IPS DF 6.9 (cell line): ENCODE results near the gene TLN1.
A peak's percentile ranks its signal among the peaks of the same experiment; 100 is the strongest.

Experiments
- DNase-seq: peaks from one replicate; pipeline ENCODE4 v3.0.0-alpha.2; 2013; ENCODE audit warnings: low read depth, low spot score
- H3K27ac ChIP-seq: one replicate; pipeline ENCODE4 v1.5.1; 2013; ENCODE audit warnings: low read length, control low read depth
- H3K27me3 ChIP-seq: 2 replicates; pipeline ENCODE4 v1.6.1; 2013; ENCODE audit warnings: mild to moderate bottlenecking, low read length; ENCODE audit not compliant: control insufficient read depth, insufficient read depth
- H3K36me3 ChIP-seq: 2 replicates; pipeline ENCODE4 v1.6.1; 2013; ENCODE audit warnings: low read length; ENCODE audit not compliant: control insufficient read depth, insufficient read depth
- H3K4me1 ChIP-seq: 2 replicates; pipeline ENCODE4 v1.6.1; 2013; ENCODE audit warnings: low read length; ENCODE audit not compliant: control insufficient read depth, insufficient read depth
- H3K4me3 ChIP-seq: 2 replicates; pipeline ENCODE4 v1.5.1; 2013; ENCODE audit warnings: mild to moderate bottlenecking, low read length
- H3K9me3 ChIP-seq: 2 replicates; pipeline ENCODE4 v1.6.1; 2013; ENCODE audit warnings: low read length, inconsistent platforms; ENCODE audit not compliant: control insufficient read depth, insufficient read depth
- WGBS: extraction: QIAGEN DNeasy Blood & Tissue Kit; methylation state at CpG from one replicate; pipeline ENCODE4 v1.1.7; 2013; ENCODE audit warnings: mixed read lengths, missing lambda C conversion rate; ENCODE audit not compliant: insufficient read length, insufficient coverage; 5-methylcytosine and 5-hydroxymethylcytosine counted together

Gene TLN1

DNA sequence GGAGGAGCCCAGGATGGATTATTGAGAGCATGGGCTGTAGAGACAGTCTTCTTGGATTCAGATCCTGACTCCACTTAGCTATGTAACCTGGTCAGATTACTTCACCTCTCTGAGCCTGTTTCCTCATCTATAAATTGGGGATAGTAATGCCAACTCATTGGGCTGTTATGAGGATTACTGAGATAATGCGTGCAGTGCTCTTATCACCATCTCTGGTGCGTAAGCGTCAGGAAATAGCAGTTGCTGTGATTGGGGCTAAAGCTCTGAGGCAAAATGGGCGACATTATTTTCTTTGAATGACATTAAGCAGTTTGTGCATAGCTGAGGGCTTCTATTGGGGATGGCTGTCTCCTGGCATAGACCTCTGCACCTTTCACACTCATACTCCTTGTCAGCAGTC is 23.1 kb upstream of the TLN1 start:
- DNase-seq, result no peak
- Histone ChIP-seq H3K27me3 (no peaks in the 10 kb centered on the region), H3K36me3 (peaks cover 3% of the 10 kb centered on the region), H3K27ac (no peak overlapping the region), H3K4me3 (no peak overlapping the region), H3K9me3 (no peaks in the 10 kb centered on the region), H3K4me1 (no peaks in the 10 kb centered on the region; the same call in 1 of the 2 replicates)
- WGBS, result no CpG with 5 or more reads among the region's 4 CpGs

DNA sequence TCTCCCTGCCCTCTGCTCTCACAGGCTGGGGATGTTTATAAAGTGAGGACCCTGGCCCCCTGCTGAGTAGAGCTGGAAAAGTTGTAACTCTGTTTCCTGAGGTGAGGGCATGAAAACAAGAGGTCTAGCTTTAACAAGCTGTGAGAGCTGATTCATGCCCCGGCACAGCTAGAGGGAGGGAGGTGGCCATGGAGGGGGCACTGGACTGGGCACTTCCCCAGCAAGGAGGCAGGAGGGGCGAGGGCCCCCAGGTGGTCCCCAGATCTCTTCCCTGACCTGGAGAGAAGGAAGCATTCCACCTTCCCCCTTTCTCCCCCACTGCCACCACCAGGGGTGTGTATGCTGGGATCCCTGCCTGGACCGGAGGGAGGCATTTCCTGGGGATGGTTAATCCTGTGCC is 22.3 kb upstream of the TLN1 start, which contains the start of gene MSMP:
TSS of gene MSMP (minus strand) at position 13 of the 400 bp plus-strand sequence. CDS start 147 bp downstream, outside the sequence.
- Histone ChIP-seq H3K36me3 (peaks cover 3% of the 10 kb centered on the region), H3K9me3 (no peaks in the 10 kb centered on the region), H3K4me3 (no peak within 1 kb of the TSS), H3K4me1 (no peaks in the 10 kb centered on the region; the same call in 1 of the 2 replicates), H3K27me3 (no peaks in the 10 kb centered on the region), H3K27ac (no peak within 1 kb of the TSS)
- WGBS, result no CpG with 5 or more reads among the region's 3 CpGs
- no peak for DNase-seq

DNA sequence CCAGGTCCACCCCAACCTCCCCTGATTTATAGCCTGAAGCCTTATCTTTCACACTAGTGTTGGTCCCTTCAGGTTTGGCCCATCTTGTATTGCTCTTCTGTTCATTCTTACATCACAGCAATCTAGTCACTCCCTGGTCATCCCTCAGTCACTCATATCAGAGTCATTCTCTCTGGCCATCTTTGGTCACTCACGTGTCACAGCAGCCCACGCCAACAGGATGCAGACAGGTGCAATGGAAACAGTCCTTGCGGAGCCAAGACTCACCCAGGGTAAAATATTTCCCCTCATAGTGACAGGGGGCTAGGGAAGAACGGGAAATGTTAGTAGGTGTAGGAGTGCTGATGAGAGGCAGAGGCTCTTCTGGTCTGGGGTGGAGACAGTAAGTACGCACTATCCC is 21.5 kb upstream of the TLN1 start:
- peaks cover 3% of the 10 kb centered on the region for H3K36me3 ChIP-seq
- H3K4me1 ChIP-seq, result no peaks in the 10 kb centered on the region; the same call in 1 of the 2 replicates
- no CpG with 5 or more reads among the region's 5 CpGs for WGBS
- DNase-seq, result no peak
- no peak overlapping the region for H3K27ac ChIP-seq
- H3K4me3 ChIP-seq, result no peak overlapping the region
- no peaks in the 10 kb centered on the region for H3K27me3 ChIP-seq
- H3K9me3 ChIP-seq, result no peaks in the 10 kb centered on the region

DNA sequence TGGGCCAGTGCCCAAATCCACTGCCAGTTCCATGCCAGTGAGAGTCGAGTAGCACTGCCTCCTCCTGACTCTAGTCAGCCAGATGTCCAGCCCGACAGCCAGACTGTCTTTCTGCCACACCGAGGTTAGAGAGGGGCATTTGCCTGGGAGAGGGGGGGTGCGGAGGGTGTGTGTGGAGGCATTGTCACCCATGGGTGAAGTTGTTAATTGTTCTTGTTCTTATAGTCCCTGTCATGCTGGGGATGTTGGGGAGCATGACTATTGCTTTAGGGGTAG is 18.2 kb upstream of the TLN1 start:
- DNase-seq, result no peak
- Histone ChIP-seq H3K4me1 (no peaks in the 10 kb centered on the region; the same call in 1 of the 2 replicates), H3K27me3 (no peaks in the 10 kb centered on the region), H3K36me3 (peaks cover 3% of the 10 kb centered on the region), H3K27ac (no peak overlapping the region), H3K4me3 (no peak overlapping the region), H3K9me3 (no peaks in the 10 kb centered on the region)
- WGBS, result no CpG with 5 or more reads among the region's 4 CpGs

DNA sequence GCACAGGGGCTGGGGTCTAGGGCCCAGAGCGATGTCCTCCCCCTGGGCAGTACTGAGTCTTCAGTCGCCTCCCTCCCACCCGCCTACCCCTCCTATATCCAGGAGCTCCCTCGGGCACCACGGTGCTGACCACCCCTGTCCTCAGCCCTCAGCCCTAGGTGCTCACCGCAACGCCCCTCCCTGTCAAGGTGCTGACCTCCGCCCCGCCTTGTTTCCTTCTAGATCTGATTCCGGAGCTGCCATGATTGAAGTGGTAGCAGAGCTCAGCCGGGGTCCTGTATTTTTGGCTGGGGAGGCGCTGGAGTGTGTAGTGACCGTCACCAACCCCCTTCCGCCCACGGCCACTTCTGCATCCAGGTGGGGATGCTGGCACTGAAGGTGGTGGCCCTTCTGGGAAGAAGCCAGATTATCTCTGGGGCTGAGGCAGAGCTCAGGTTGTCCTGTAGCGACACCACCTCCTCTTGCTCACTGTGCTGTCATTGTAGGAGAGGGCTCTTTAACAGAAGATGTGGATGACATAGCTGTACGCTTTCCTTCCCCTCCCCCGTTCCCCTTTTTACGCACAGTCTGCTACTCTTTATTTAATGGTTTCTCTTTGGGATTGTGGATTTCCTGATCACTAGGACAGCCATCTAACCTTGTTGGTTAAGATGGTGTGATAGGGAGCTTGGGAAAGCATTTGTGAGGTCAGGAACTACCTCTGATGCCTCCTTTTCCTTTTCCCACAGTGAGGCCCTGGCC is 17.7 kb upstream of the TLN1 start:
- H3K27ac ChIP-seq, result no peak overlapping the region
- WGBS, result no CpG with 5 or more reads among the region's 19 CpGs
- peak overlapping the region; percentile 94 for H3K4me3 ChIP-seq
- no peak for DNase-seq
- no peaks in the 10 kb centered on the region; the same call in 1 of the 2 replicates for H3K4me1 ChIP-seq
- H3K36me3 ChIP-seq, result peaks cover 4% of the 10 kb centered on the region
- H3K9me3 ChIP-seq, result no peaks in the 10 kb centered on the region
- no peaks in the 10 kb centered on the region for H3K27me3 ChIP-seq

DNA sequence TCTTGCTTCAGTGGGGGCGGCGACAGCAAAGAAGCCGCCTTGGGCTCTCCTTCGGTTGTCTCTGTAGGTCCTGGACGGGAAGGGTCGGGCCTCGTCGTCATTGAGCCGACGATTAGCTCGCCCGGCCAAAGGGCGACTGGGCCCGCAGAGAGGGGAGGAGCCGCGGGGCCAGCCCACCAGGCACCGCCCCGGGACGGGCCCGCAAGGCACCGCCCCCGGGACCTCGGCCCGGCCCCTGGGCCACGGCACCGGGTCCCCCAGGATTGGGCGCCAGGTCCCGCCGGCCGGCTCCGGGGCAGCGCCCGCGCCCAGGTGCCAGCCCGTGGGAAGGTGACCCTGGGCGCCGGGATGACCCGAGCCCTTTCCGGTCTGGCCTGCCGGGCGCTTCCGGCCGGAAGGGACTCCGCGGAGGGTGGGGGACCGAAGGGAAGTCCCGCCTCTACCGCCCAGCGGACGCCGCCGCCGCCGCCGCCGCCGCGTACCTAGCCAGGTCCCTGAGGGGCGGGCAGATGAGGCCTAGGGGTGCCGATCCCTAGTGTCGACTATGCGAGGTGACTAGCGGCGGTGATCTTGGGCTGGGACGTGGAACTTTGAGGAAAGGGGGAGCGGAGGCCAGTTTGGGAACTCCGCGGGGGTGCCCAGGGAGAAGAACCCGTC is 17.0 kb upstream of the TLN1 start, which contains the start of the genes GBA2 and RGP1:
TSS of gene GBA2 (minus strand) at position 371 of the 657 bp plus-strand sequence. CDS start 524 bp downstream, outside the sequence.
TSS of gene RGP1 (plus strand) at position 430 of the 657 bp plus-strand sequence. CDS start 469 bp downstream, outside the sequence.
- Histone ChIP-seq H3K9me3 (no peaks in the 10 kb centered on the region), H3K4me3 (peak within 1 kb of the TSS; percentile 94), H3K4me1 (no peaks in the 10 kb centered on the region; the same call in 1 of the 2 replicates), H3K36me3 (peaks cover 11% of the 10 kb centered on the region), H3K27ac (no peak within 1 kb of the TSS), H3K27me3 (no peaks in the 10 kb centered on the region)
- no peak for DNase-seq
- no CpG with 5 or more reads among the region's 69 CpGs for WGBS

DNA sequence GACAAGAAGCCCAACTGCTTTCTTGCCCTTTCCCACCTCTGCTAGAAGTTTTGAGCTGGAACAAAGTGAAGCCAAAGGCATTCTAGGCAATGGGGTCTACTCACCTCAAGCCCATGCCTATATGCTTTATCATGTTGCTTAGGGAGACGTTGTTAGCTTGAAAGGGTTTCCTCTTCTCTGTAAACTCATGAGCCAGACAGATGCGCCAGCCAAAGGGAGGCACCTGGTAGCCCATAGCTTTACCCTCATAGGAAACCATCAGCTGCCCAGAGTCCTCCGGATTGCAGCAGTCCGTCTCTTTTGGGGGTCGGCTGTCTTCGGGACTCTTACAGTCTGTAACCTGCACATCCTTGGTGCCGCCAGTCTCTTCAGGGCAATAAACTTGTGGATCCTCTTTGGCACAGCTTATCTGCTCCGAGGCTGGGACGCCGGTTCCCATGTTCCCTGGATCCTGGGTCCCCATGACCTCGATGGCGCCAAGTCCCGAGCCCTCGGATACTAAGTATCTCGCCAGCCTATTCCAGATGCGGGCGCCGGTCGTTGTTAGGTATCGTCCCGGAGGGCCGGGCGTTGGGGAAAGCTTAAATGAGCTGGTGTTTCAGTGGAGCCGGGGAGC is 16.4 kb upstream of the TLN1 start:
- H3K27me3 ChIP-seq, result no peaks in the 10 kb centered on the region
- no peaks in the 10 kb centered on the region for H3K9me3 ChIP-seq
- H3K4me3 ChIP-seq, result peak overlapping the region; percentile 94
- no peak for DNase-seq
- H3K4me1 ChIP-seq, result no peaks in the 10 kb centered on the region; the same call in 1 of the 2 replicates
- no peak overlapping the region for H3K27ac ChIP-seq
- peaks cover 17% of the 10 kb centered on the region for H3K36me3 ChIP-seq
- WGBS, result no CpG with 5 or more reads among the region's 24 CpGs

DNA sequence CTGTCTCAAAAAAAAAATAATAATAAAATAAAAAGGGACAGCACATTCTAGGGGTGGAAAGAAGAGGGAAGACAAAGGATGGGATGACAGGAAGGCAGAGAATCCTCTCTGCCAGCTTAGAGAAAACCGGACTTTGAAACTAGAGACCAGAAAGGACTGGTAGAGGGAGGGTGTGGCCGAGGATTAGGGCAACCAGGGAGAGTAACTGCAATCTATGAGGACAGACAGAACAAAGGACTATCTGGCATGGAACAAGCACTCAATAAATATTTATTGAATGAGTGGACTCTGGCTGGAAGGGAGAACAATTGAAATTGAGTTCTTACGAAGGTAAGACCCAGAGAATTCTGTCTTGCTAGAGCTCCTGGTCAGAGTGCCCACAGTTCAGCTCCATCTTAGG is 14.6 kb upstream of the TLN1 start:
- no peak for DNase-seq
- Histone ChIP-seq H3K36me3 (peaks cover 27% of the 10 kb centered on the region; the same call in 1 of the 2 replicates), H3K9me3 (no peaks in the 10 kb centered on the region), H3K27me3 (no peaks in the 10 kb centered on the region), H3K4me3 (no peak overlapping the region), H3K4me1 (no peaks in the 10 kb centered on the region; the same call in 1 of the 2 replicates), H3K27ac (no peak overlapping the region)
- WGBS, result no CpG with 5 or more reads among the region's 3 CpGs

DNA sequence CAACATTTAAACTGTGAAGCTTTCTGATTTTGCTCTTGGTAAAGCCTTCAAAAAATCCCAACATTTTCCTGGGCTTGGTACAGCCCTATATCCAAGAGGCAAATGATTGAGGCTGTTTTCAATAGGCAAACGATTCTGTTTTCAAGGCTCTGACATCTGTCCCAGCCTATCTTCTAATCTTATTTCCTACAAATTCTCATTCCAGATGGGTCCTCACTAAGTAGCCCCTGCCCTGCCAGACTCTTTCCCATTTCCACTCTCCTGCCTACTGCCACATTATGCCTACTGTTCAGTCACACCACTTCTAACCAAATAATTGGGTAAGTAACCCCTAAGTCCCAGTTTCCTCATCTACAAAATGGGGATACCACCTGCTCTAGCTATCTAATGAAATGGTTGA is 13.6 kb upstream of the TLN1 start:
- no CpG with 5 or more reads among the region's 1 CpG for WGBS
- H3K27ac ChIP-seq, result no peak overlapping the region
- no peaks in the 10 kb centered on the region for H3K27me3 ChIP-seq
- H3K9me3 ChIP-seq, result no peaks in the 10 kb centered on the region
- peaks cover 32% of the 10 kb centered on the region; the same call in 1 of the 2 replicates for H3K36me3 ChIP-seq
- no peaks in the 10 kb centered on the region; the same call in 1 of the 2 replicates for H3K4me1 ChIP-seq
- H3K4me3 ChIP-seq, result no peak overlapping the region
- DNase-seq, result no peak

DNA sequence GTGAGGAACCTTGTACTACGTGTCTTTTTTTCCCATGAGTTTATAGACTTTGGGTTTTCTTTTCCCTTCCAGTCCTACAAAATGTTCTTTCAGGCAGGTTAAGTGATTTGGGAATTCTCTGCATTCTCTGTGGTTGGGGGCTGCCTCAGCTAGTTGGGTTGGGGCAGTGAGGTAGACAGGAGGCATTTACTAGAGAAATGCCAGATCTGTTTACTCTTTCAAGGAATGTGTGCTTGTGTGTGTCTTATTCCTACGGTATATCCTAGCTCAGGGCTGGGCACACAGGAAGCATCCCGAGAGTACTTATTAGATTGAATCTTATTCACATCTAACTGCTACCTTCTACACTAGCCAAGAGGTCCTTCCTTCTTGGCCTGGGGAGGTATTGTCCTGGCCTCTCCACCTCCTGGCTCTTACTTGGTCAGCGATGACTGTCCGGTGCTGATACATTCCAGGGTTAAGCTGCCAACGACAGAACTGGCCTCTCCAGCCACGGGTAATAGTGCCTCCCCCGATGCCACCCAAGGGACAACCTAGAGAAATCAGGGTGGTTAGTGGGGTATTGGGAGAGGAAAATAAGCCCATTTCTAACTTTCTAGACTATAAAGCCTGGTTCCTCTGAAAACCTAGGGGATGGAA is 12.0 kb upstream of the TLN1 start:
- Histone ChIP-seq H3K4me3 (no peak overlapping the region), H3K9me3 (no peaks in the 10 kb centered on the region), H3K27ac (no peak overlapping the region), H3K27me3 (no peaks in the 10 kb centered on the region), H3K4me1 (no peaks in the 10 kb centered on the region), H3K36me3 (peaks cover 47% of the 10 kb centered on the region)
- WGBS, result no CpG with 5 or more reads among the region's 8 CpGs
- no peak for DNase-seq
